NCI-H1417 (cell line): ENCODE data around the gene CSRP3.
A peak's percentile ranks its signal among the peaks of the same experiment; 100 is the strongest.

Experiments
- DNase-seq, 3 experiments: peaks; one replicate each; lab custom pipeline; 2025; lab: John Stamatoyannopoulos, UW

The CSRP3 gene

GRCh38 chr11:19201737-19202605, at the start of gene CSRP3:
CSRP3 (minus strand) TSS chr11:19201983; CDS start chr11:19192448, 9,535 bp downstream.
- DNase-seq, result no peak

GRCh38 chr11:19251577-19251976, 49.8 kb upstream of the CSRP3 start:
- DNase-seq, result no peak

GRCh38 chr11:19246816-19247215, 45.0 kb upstream of the CSRP3 start:
- DNase-seq, result no peak

- DNase-seq, result no peak
These were observed 43.6 kb upstream of the CSRP3 start for GRCh38 chr11:19245351-19245750.

- DNase-seq, result no peak
These were observed 42.8 kb upstream of the CSRP3 start for GRCh38 chr11:19244621-19245020.

- DNase-seq, result no peak
These were observed 42.3 kb upstream of the CSRP3 start for GRCh38 chr11:19244084-19244483.

DNA sequence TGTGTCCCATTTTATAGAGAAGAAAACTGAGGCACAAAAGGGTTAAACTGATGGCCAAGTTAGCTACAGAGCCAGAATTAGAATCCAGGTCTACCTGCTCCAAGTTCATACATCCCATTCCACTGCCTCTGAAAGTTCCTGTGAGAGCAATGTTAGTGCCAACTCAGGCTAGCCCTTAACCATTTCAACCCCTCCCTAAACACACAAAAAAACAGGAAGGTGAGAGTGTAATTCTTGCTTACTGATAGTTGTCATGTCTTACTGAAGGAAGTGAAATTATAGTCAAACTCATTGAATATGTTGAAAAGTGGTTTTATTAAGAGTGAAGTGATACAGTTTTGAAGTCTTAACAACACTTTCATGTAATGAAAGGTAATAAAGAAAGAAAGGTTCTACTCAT, 41.8 kb upstream of the CSRP3 start:
- DNase-seq, result no peak

- DNase-seq, result no peak
These were observed 41.4 kb upstream of the CSRP3 start for GRCh38 chr11:19243143-19243542.

DNA sequence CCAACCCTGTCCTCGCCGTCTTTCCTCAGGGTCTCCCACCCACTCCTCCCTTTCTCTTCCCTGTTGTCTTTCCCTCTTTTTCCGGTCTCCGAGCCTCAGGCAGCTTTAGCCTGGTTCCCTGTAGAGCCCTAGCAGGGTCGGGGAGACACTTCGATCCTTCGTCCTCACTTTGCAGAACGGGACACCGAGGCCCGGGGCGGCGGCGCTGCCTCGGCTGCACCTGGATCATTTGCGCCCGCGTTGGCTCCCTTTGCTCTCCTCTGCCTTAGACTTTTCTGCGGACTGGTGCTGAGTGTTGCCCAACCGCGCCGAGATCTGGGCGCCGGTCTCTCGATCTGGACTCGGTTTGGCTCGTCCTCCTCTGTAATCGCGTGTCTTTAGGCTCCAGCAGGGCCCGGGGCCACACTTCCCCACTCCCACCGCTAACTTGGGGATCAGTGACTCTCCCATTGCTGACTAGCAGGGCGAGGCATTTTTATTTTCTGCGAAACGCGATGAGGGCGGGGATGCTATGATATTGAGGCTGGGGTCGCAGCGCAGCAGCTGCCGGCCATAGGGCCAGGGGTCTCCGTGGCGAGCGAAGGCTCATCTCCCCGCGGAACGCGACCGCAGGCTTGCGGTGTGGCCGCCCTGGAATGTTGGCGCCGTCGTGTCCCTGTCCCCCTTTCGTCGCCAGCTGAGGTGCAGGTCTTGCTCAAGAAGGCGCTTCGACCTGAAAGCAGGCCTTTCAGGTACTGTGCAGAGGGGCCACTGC, 40.6 kb upstream of the CSRP3 start:
- no peak for DNase-seq

GRCh38 chr11:19241260-19242178, 39.7 kb upstream of the CSRP3 start:
- no peak for DNase-seq

- peak; percentile 94 to 97 (median 96) for DNase-seq
These were observed 38.9 kb upstream of the CSRP3 start, which contains the start of gene E2F8 for GRCh38 chr11:19240420-19241259. E2F8 (minus strand) TSS chr11:19240945; CDS start chr11:19240121, 824 bp downstream.

GRCh38 chr11:19239039-19239438, 37.3 kb upstream of the CSRP3 start:
- peak in 1 of 3 experiments; percentile 12 for DNase-seq

GRCh38 chr11:19237813-19238212, 36.0 kb upstream of the CSRP3 start:
- peak in 1 of 3 experiments; percentile 52 for DNase-seq

- no peak for DNase-seq
These were observed 35.6 kb upstream of the CSRP3 start for GRCh38 chr11:19237381-19237780.

DNA sequence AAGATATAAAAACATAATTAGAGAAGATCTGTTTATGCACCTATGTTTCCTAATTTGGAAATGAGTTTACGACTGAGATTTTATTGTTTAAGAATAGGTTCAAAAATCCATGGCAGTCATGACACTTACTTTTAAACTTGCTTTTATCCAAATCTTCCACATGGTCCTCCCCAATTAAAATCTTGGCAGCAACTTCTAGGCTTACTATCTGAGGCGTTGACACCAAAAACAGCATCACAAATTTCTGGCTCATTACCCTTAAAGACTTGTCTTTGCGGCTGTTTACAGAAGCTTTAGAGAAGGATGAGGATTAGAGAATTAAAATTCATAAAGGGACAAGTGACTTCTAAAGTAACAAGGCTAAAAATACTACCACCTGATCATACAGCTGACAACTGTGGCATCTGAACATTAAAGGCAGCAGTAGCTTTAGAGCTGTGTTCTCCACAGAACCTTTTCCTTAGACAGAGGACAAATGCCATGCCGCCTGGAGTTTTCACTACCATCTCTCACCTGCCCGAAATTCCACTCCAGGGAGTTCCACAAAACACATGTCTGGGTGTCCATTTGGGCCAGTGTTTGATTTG, 32.5 kb upstream of the CSRP3 start:
- no peak for DNase-seq

- DNase-seq, result no peak
These were observed 31.2 kb upstream of the CSRP3 start for GRCh38 chr11:19232910-19233503.

DNA sequence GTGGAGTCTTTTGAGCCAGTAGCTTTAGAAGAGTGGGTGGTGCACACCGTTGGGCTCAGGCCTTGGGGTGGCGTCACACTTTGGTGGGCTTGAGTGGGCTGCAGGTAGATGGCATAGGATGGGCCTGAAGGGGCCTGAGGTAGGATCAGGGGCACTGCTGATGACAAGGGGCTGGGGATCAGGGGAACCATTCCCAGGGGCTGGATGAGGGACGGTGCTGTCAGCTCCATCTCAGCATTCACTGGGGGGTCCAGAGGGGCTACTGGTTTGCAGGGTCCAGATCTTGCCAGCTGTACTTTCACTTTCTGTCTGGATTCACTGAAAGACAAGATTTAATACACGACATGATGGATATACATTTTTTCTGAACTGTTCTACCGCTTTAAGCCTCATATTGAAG, 27.9 kb upstream of the CSRP3 start:
- no peak for DNase-seq

GRCh38 chr11:19228968-19229367, 27.2 kb upstream of the CSRP3 start:
- no peak for DNase-seq

GRCh38 chr11:19226378-19227195, 24.8 kb upstream of the CSRP3 start:
- no peak for DNase-seq
